NCI-H82 treated with DMSO at 0.1 percent for 48 hours (cell line): ENCODE measurements around the gene ENGASE.

Experiments
- DNase-seq: peaks from one replicate; lab custom pipeline; 2025; ENCODE audit not compliant: unreplicated experiment; lab: John Stamatoyannopoulos, UW

Gene ENGASE

GRCh38 chr17:79135011-79135410, 60.4 kb downstream of the ENGASE start:
- no peak for DNase-seq

GRCh38 chr17:79135628-79136405, 61.2 kb downstream of the ENGASE start:
- no peak for DNase-seq
